ENCODE data around the gene PDLIM5.

The PDLIM5 gene

GRCh38 chr4:94562285-94562684 is 110.5 kb downstream of the PDLIM5 start:
- no peak for DNase-seq

- DNase-seq, result no peak
These were observed 112.5 kb downstream of the PDLIM5 start for GRCh38 chr4:94564252-94564651.

- no peak for DNase-seq
These were observed 114.7 kb downstream of the PDLIM5 start for GRCh38 chr4:94566420-94566819.

- DNase-seq, result no peak
These were observed 116.1 kb downstream of the PDLIM5 start for GRCh38 chr4:94567811-94568210.

- DNase-seq, result no peak
These were observed 118.8 kb downstream of the PDLIM5 start for GRCh38 chr4:94570558-94570957.

- peak; percentile 30 for DNase-seq
These were observed 119.6 kb downstream of the PDLIM5 start for GRCh38 chr4:94571298-94571697.

- no peak for DNase-seq
These were observed 120.0 kb downstream of the PDLIM5 start for GRCh38 chr4:94571715-94572114.

GRCh38 chr4:94574050-94574449 is 122.3 kb downstream of the PDLIM5 start:
- no peak for DNase-seq

- no peak for DNase-seq
These were observed 122.9 kb downstream of the PDLIM5 start for GRCh38 chr4:94574616-94575015.

- peak; percentile 47 for DNase-seq
These were observed 123.9 kb downstream of the PDLIM5 start for GRCh38 chr4:94575652-94576051.

- no peak for DNase-seq
These were observed 124.5 kb downstream of the PDLIM5 start for GRCh38 chr4:94576210-94576609.

- peak; percentile 56 for DNase-seq
These were observed 125.4 kb downstream of the PDLIM5 start for GRCh38 chr4:94577136-94577535.

- DNase-seq, result no peak
These were observed 126.5 kb downstream of the PDLIM5 start for GRCh38 chr4:94578195-94578594.

GRCh38 chr4:94581766-94582165 is 130.0 kb downstream of the PDLIM5 start:
- DNase-seq, result no peak

- DNase-seq, result no peak
These were observed 130.8 kb downstream of the PDLIM5 start for GRCh38 chr4:94582517-94582916.

- DNase-seq, result no peak
These were observed 132.3 kb downstream of the PDLIM5 start for GRCh38 chr4:94583914-94584641.

GRCh38 chr4:94588896-94589693 is 137.4 kb downstream of the PDLIM5 start:
- DNase-seq, result no peak

- DNase-seq, result no peak
These were observed 138.8 kb downstream of the PDLIM5 start for GRCh38 chr4:94590493-94590892.

GRCh38 chr4:94591289-94591688 is 139.5 kb downstream of the PDLIM5 start:
- no peak for DNase-seq

GRCh38 chr4:94595013-94595412 is 143.3 kb downstream of the PDLIM5 start:
- no peak for DNase-seq

GRCh38 chr4:94595880-94596483 is 144.2 kb downstream of the PDLIM5 start:
- DNase-seq, result peak; percentile 36

GRCh38 chr4:94598758-94599157 is 147.0 kb downstream of the PDLIM5 start:
- no peak for DNase-seq

- no peak for DNase-seq
These were observed 151.5 kb downstream of the PDLIM5 start for GRCh38 chr4:94603170-94603747.

All from retina (tissue), 1 donor.